SK-N-SH (cell line): ENCODE measurements around the gene SIAH3. TPM values are rescaled to one million over a fixed set of nuclear protein-coding genes. Genes with fewer than 3 reads are reported as not detected.

ENCODE experiments used
- CTCF ChIA-PET: fragments of 300-600, 350-600 bp; formaldehyde crosslinking; extraction: SDS; loops from one replicate; lab custom pipeline; 2021; lab: Yijun Ruan, JAX
- POLR2A ChIA-PET: fragments of 350-600 bp; sonication (Branson Sonifier 250); formaldehyde crosslinking; extraction: SDS; loops from one replicate; lab custom pipeline; 2020; ENCODE audit warnings: antibody characterized with exemption, inconsistent platforms; lab: Yijun Ruan, JAX
- DNase-seq: peaks from one replicate; pipeline ENCODE4 v3.0.0; 2012
- H2AFZ ChIP-seq: fragments of 200-600 bp; sonication (generic); 2 replicates; pipeline ENCODE4 v1.8.1; 2016; ENCODE audit warnings: antibody characterized with exemption, mild to moderate bottlenecking, low read depth
- H3F3A ChIP-seq: fragments of 200-600 bp; sonication (generic); replicated peaks from 2 replicates; pipeline ENCODE3; 2016; ENCODE audit warnings: antibody characterized with exemption, mild to moderate bottlenecking; ENCODE audit not compliant: insufficient read depth
- H3K27ac ChIP-seq, 2 experiments: fragments of 200-500 bp in 1 of 2; fragments of 200-600 bp in 1 of 2; sonication (Bioruptor generic) in 1 of 2; sonication (generic), shearing (Covaris generic) in 1 of 2; 2 replicates each; pipeline versions ENCODE4 v1.5.1 to v1.6.1; 2014 to 2016; ENCODE audit warnings: low read depth in 2 of 2, inconsistent platforms in 1 of 2, low read length in 1 of 2, mild to moderate bottlenecking in 1 of 2, mixed read lengths in 1 of 2
- H3K27me3 ChIP-seq: fragments of 200-600 bp; sonication (generic), shearing (Covaris generic); 2 replicates; pipeline ENCODE4 v1.6.1; 2016; ENCODE audit warnings: mixed run types; ENCODE audit not compliant: insufficient read depth
- H3K36me3 ChIP-seq, 2 experiments: fragments of 200-500 bp in 1 of 2; fragments of 200-600 bp in 1 of 2; sonication (Bioruptor generic) in 1 of 2; sonication (generic) in 1 of 2; replicated peaks in 1 of 2; 2 replicates each; pipeline versions ENCODE3 to v1.5.1; 2014 to 2016; ENCODE audit warnings: low read length in 1 of 2, mild to moderate bottlenecking in 1 of 2; ENCODE audit not compliant: insufficient read depth in 2 of 2, control insufficient read depth in 1 of 2
- H3K4me1 ChIP-seq, 2 experiments: fragments of 200-500 bp in 1 of 2; fragments of 200-600 bp in 1 of 2; sonication (Bioruptor generic) in 1 of 2; sonication (generic), shearing (Covaris generic) in 1 of 2; 2 replicates each; pipeline versions ENCODE4 v1.5.1 to v1.6.1; 2014 to 2016; ENCODE audit warnings: low read depth in 1 of 2, low read length in 1 of 2, mixed run types in 1 of 2; ENCODE audit not compliant: insufficient read depth in 2 of 2, control insufficient read depth in 1 of 2
- H3K4me2 ChIP-seq: fragments of 200-600 bp; sonication (generic), shearing (Covaris generic); 2 replicates; pipeline ENCODE4 v1.6.1; 2017; ENCODE audit warnings: mixed run types
- H3K4me3 ChIP-seq, 2 experiments: fragments of 200-500 bp in 1 of 2; fragments of 200-600 bp in 1 of 2; sonication (Bioruptor generic) in 1 of 2; sonication (generic), shearing (Covaris generic) in 1 of 2; 2 replicates each; pipeline versions ENCODE4 v1.5.1 to v1.8.1; 2014 to 2016; ENCODE audit warnings: low read depth in 2 of 2, inconsistent platforms in 1 of 2, low read length in 1 of 2, mild to moderate bottlenecking in 1 of 2, mixed read lengths in 1 of 2, moderate library complexity in 1 of 2
- H3K79me2 ChIP-seq: fragments of 200-600 bp; sonication (generic); 2 replicates; pipeline ENCODE4 v1.8.1; 2017; ENCODE audit warnings: mild to moderate bottlenecking; ENCODE audit not compliant: insufficient read depth
- H3K9ac ChIP-seq: fragments of 200-600 bp; sonication (generic); 2 replicates; pipeline ENCODE4 v1.6.1; 2017; ENCODE audit warnings: mixed run types
- H3K9me2 ChIP-seq: fragments of 200-600 bp; sonication (generic); 2 replicates; pipeline ENCODE4 v1.6.1; 2017; ENCODE audit warnings: mixed run types
- H3K9me3 ChIP-seq: fragments of 200-600 bp; sonication (generic); 2 replicates; pipeline ENCODE4 v1.6.1; 2017; ENCODE audit warnings: mixed run types, mild to moderate bottlenecking, moderate library complexity
- H4K20me1 ChIP-seq: fragments of 200-600 bp; sonication (generic); 2 replicates; pipeline ENCODE4 v1.6.1; 2017; ENCODE audit warnings: mild to moderate bottlenecking, mixed run types; ENCODE audit not compliant: insufficient read depth
- CTCF ChIP-seq: fragments of 200-600 bp; sonication (generic); IDR thresholded peaks from 2 replicates; pipeline ENCODE4 v1.6.1; 2017; ENCODE audit warnings: antibody characterized with exemption, mild to moderate bottlenecking, moderate library complexity
- EP300 ChIP-seq, 2 experiments: IDR thresholded peaks; 2 replicates each; pipeline versions ENCODE4 v1.4.0 to v1.6.1; 2012; ENCODE audit warnings: borderline replicate concordance in 1 of 2, low read depth in 1 of 2, low read length in 1 of 2
- FOSL2 ChIP-seq: IDR thresholded peaks from 2 replicates; pipeline ENCODE4 v1.4.0; 2012; ENCODE audit warnings: low read depth, mild to moderate bottlenecking, moderate library complexity, borderline replicate concordance
- GATA2 ChIP-seq: sonication (generic); formaldehyde crosslinking; IDR thresholded peaks from 2 replicates; pipeline ENCODE4 v1.5.0; 2020; ENCODE audit warnings: mild to moderate bottlenecking, missing genetic modification reagents
- JUND ChIP-seq: IDR thresholded peaks from 2 replicates; pipeline ENCODE4 v1.4.0; 2012
- MEF2A ChIP-seq: IDR thresholded peaks from 2 replicates; pipeline ENCODE4 v1.4.0; 2012; ENCODE audit warnings: low read depth, borderline replicate concordance
- NFIC ChIP-seq: IDR thresholded peaks from 2 replicates; pipeline ENCODE4 v1.4.0; 2012; ENCODE audit warnings: borderline replicate concordance
- PBX3 ChIP-seq: IDR thresholded peaks from 2 replicates; pipeline ENCODE4; 2012
- RCOR1 ChIP-seq: fragments of 150-350 bp; IDR thresholded peaks from 2 replicates; pipeline ENCODE4 v1.6.1; 2017; ENCODE audit warnings: antibody characterized with exemption, low read length
- REST ChIP-seq: IDR thresholded peaks from 2 replicates; pipeline ENCODE4 v1.6.1; 2012; ENCODE audit warnings: mild to moderate bottlenecking, low read depth, low read length, moderate library complexity
- RFX5 ChIP-seq: IDR thresholded peaks from 2 replicates; pipeline ENCODE4 v1.6.1; 2012; ENCODE audit warnings: mild to moderate bottlenecking, improper control_type of control experiment, low read length
- RXRA ChIP-seq: IDR thresholded peaks from 2 replicates; pipeline ENCODE4 v1.4.0; 2012; ENCODE audit warnings: low read depth, mild to moderate bottlenecking, borderline replicate concordance
- SMC3 ChIP-seq: IDR thresholded peaks from 2 replicates; pipeline ENCODE4 v1.6.1; 2012; ENCODE audit warnings: low read depth, low read length, improper control_type of control experiment
- YY1 ChIP-seq: IDR thresholded peaks from 2 replicates; pipeline ENCODE4 v1.4.0; 2012; ENCODE audit warnings: low read depth, mild to moderate bottlenecking
- WGBS: methylation state at CpG from one replicate; pipeline ENCODE4 v1.1.6; 2017; ENCODE audit warnings: low lambda C conversion rate; 5-methylcytosine and 5-hydroxymethylcytosine counted together
- polyA plus RNA-seq, 3 experiments: library from polyadenylated mRNA; depleted of rRNA; stranded (reverse); fragments of >200 nt; gene quantifications; 2 replicates each; pipeline ENCODE4 v1.2.3, GENCODE V29; 2012

The SIAH3 gene
- polyA plus RNA-seq, 1 of the 3 experiments (the other 2 are of a cell fraction): 0.08 TPM

- CTCF ChIA-PET: interaction anchor here (1.1 kb wide), 1 partner anchor 10 kb away, joined by 3 read pairs; the partner anchor contains the start of gene SIAH3
These were observed 9.8 kb upstream of the SIAH3 start for GRCh38 chr13:45861322-45861721.

GRCh38 chr13:45860240-45860639 lies 8.7 kb upstream of the SIAH3 start:
- CTCF ChIA-PET: interaction anchor here (1.1 kb wide), 1 partner anchor 9 kb away, joined by 3 read pairs; the partner anchor contains the start of gene SIAH3
- 50% methylated on average over 5 of the region's 5 CpGs for WGBS

More at GRCh38 chr13:45861322-45861721, 9.8 kb upstream of the SIAH3 start:
- Histone ChIP-seq H3K79me2 (no peaks in the 10 kb centered on the region), H3K27me3 (0 out of 2 replicates have a peak, but pooled peaks cover 4% of the 10 kb centered on the region), H3K4me3 (no peak overlapping the region), H3K4me1 (peaks cover 4 to 5% of the 10 kb centered on the region in 2 experiments; a peak in 2 of 4 replicates), H3K27ac (no peak overlapping the region), H3K9ac (no peak overlapping the region), H3K9me2 (no peaks in the 10 kb centered on the region), H3K4me2 (no peak overlapping the region), H3K9me3 (no peaks in the 10 kb centered on the region), H2AFZ (no peak overlapping the region), H4K20me1 (no peaks in the 10 kb centered on the region), H3F3A (no peaks in the 10 kb centered on the region), H3K36me3 (no peaks in the 10 kb centered on the region)
- TF ChIP-seq JUND (no peak), SMC3 (no peak), REST (no peak), FOSL2 (peak; percentile 8; the same call in 1 of the 2 replicates), RCOR1 (no peak)
- DNase-seq: no peak
- POLR2A ChIA-PET: no interaction called here

More at GRCh38 chr13:45860240-45860639, 8.7 kb upstream of the SIAH3 start:
- Histone ChIP-seq H3K4me1 (peaks cover 4 to 5% of the 10 kb centered on the region in 2 experiments; a peak in 2 of 4 replicates), H3K9ac (no peak overlapping the region), H3K9me2 (no peaks in the 10 kb centered on the region), H3K79me2 (no peaks in the 10 kb centered on the region), H3K4me2 (no peak overlapping the region), H3K27ac (no peak overlapping the region), H3K4me3 (no peak overlapping the region), H3K27me3 (0 out of 2 replicates have a peak, but pooled peaks cover 4% of the 10 kb centered on the region), H3K36me3 (no peaks in the 10 kb centered on the region), H2AFZ (no peak overlapping the region), H3F3A (no peaks in the 10 kb centered on the region), H4K20me1 (no peaks in the 10 kb centered on the region), H3K9me3 (no peaks in the 10 kb centered on the region)
- no peak for TF ChIP-seq YY1
- TF ChIP-seq MEF2A: no peak
- TF ChIP-seq REST: no peak
- TF ChIP-seq NFIC: no peak
- no peak for TF ChIP-seq PBX3
- TF ChIP-seq CTCF: no peak
- TF ChIP-seq RXRA: no peak
- no peak for TF ChIP-seq GATA2
- no peak for TF ChIP-seq RFX5
- TF ChIP-seq EP300 (IDR thresholded peaks at IDR 0.05; ENCODE audit: borderline replicate concordance in 1 of 2, low read depth in 1 of 2, low read length in 1 of 2): no peak
- DNase-seq: no peak
- POLR2A ChIA-PET: no interaction called here
